Fibroblast of lung (primary cell): ENCODE measurements around the gene MRPS27. TPM values are rescaled to one million over a fixed set of nuclear protein-coding genes. Genes with fewer than 3 reads are reported as not detected.

Experiments
- DNase-seq, 2 donors: peaks; one replicate each; pipeline versions ENCODE4 v3.0.0 to v3.0.0-alpha.2; 2010; ENCODE audit warnings: low read depth in 2 of 2
- H2AFZ ChIP-seq: 2 replicates; pipeline ENCODE4 v1.5.1; 2012; ENCODE audit warnings: low read length, control low read depth, inconsistent platforms
- H3K27ac ChIP-seq: 2 replicates; pipeline ENCODE4 v1.5.1; 2011; ENCODE audit warnings: low read length, control low read depth; ENCODE audit not compliant: insufficient read depth
- H3K27me3 ChIP-seq: 2 replicates; pipeline ENCODE4 v1.5.1; 2011; ENCODE audit warnings: mild to moderate bottlenecking, low read length; ENCODE audit not compliant: control insufficient read depth, insufficient read depth
- H3K36me3 ChIP-seq: 2 replicates; pipeline ENCODE4 v1.5.1; 2011; ENCODE audit warnings: low read length; ENCODE audit not compliant: control insufficient read depth, insufficient read depth
- H3K4me1 ChIP-seq: 2 replicates; pipeline ENCODE4 v1.5.1; 2011; ENCODE audit warnings: low read length; ENCODE audit not compliant: control insufficient read depth, insufficient read depth; ENCODE audit errors: extremely low read depth
- H3K4me2 ChIP-seq: 2 replicates; pipeline ENCODE4 v1.5.1; 2011; ENCODE audit warnings: low read length, control low read depth; ENCODE audit not compliant: insufficient read depth; ENCODE audit errors: extremely low read depth
- H3K4me3 ChIP-seq, 4 experiments: fragments of 200-600 bp in 1 of 4; sonication (generic) in 1 of 4; replicated peaks in 1 of 4; 2 replicates each; pipeline ENCODE4 v1.5.1; 2011 to 2016; ENCODE audit warnings: low read length in 4 of 4, low read depth in 3 of 4, mild to moderate bottlenecking in 3 of 4, control low read depth in 2 of 4, inconsistent platforms in 1 of 4, mixed read lengths in 1 of 4; ENCODE audit not compliant: insufficient read depth in 1 of 4; ENCODE audit errors: control extremely low read depth in 1 of 4
- H3K79me2 ChIP-seq: 2 replicates; pipeline ENCODE4 v1.5.1; 2012; ENCODE audit warnings: mild to moderate bottlenecking, low read length, inconsistent platforms; ENCODE audit not compliant: control insufficient read depth, insufficient read depth
- H3K9ac ChIP-seq: 2 replicates; pipeline ENCODE4 v1.5.1; 2011; ENCODE audit warnings: mild to moderate bottlenecking, low read length, control low read depth; ENCODE audit not compliant: insufficient read depth
- H3K9me3 ChIP-seq: 2 replicates; pipeline ENCODE4 v1.5.1; 2012; ENCODE audit warnings: low read depth, low read length; ENCODE audit not compliant: control insufficient read depth, insufficient read depth
- H4K20me1 ChIP-seq: 2 replicates; pipeline ENCODE4 v1.5.1; 2011; ENCODE audit warnings: low read length; ENCODE audit not compliant: control insufficient read depth, insufficient read depth; ENCODE audit errors: extremely low read depth
- CTCF ChIP-seq, 2 donors: IDR thresholded peaks in 1 of 2; conservative IDR thresholded peaks in 1 of 2; 1 replicate in 1 of 2; 2 replicates in 1 of 2; pipeline ENCODE4 v1.5.1; 2011 to 2012; ENCODE audit warnings: low read length in 2 of 2, control low read depth in 1 of 2, inconsistent platforms in 1 of 2, low read depth in 1 of 2, mild to moderate bottlenecking in 1 of 2
- EZH2 ChIP-seq: IDR thresholded peaks from 2 replicates; pipeline ENCODE4 v1.5.1; 2012; ENCODE audit warnings: low read length, control low read depth, mild to moderate bottlenecking; ENCODE audit errors: missing control alignments
- polyA plus RNA-seq, 2 donors: library from polyadenylated mRNA; depleted of rRNA in 1 of 2; stranded (reverse) in 1 of 2; unstranded in 1 of 2; fragments of >200 nt; gene quantifications; 2 replicates each; pipeline ENCODE4 v1.2.1, GENCODE V29; 2011 to 2012; ENCODE audit warnings: missing spikeins in 1 of 2
- total RNA-seq: library from RNA; depleted of rRNA; stranded (reverse); fragments of >200 nt; gene quantifications from 2 replicates; pipeline ENCODE4 v1.2.1, GENCODE V29; 2014

MRPS27 gene
- total and polyA plus RNA-seq, 2 donors (not counting 1 experiment from before 2014, with no cell fraction given) = 67.2 to 86.5 TPM

GRCh38 chr5:72255670-72256069 is 64.4 kb downstream of the MRPS27 start:
- Histone ChIP-seq H3K4me3 (no peak overlapping the region), H3K9me3 (no peaks in the 10 kb centered on the region), H3K27ac (no peak overlapping the region), H3K4me2 (no peak overlapping the region), H4K20me1 (no peaks in the 10 kb centered on the region), H3K79me2 (peaks cover 5% of the 10 kb centered on the region), H3K27me3 (no peaks in the 10 kb centered on the region), H2AFZ (no peak overlapping the region), H3K9ac (no peak overlapping the region), H3K4me1 (peaks cover 9% of the 10 kb centered on the region), H3K36me3 (no peaks in the 10 kb centered on the region)
- no peak for TF ChIP-seq CTCF (conservative IDR thresholded peaks at IDR 0.05 in 1 of 2, IDR thresholded peaks at IDR 0.05 in 1 of 2; ENCODE audit: low read depth in 1 of 2, low read length in 2 of 2)
- TF ChIP-seq EZH2 = no peak
- no peak for DNase-seq

- Histone ChIP-seq H3K4me3 (no peak overlapping the region), H3K9ac (no peak overlapping the region), H2AFZ (no peak overlapping the region), H3K4me1 (peaks cover 9% of the 10 kb centered on the region), H3K27ac (no peak overlapping the region), H3K27me3 (no peaks in the 10 kb centered on the region), H3K9me3 (no peaks in the 10 kb centered on the region), H3K4me2 (no peak overlapping the region), H3K79me2 (peaks cover 5% of the 10 kb centered on the region), H3K36me3 (no peaks in the 10 kb centered on the region), H4K20me1 (no peaks in the 10 kb centered on the region)
- DNase-seq = no peak
- no peak for TF ChIP-seq EZH2
Observed at GRCh38 chr5:72255237-72255636, 64.8 kb downstream of the MRPS27 start.

GRCh38 chr5:72252574-72253155 is 67.4 kb downstream of the MRPS27 start:
- Histone ChIP-seq H3K79me2 (peaks cover 5% of the 10 kb centered on the region), H2AFZ (no peak overlapping the region), H4K20me1 (no peaks in the 10 kb centered on the region), H3K4me3 (no peak overlapping the region), H3K27me3 (no peaks in the 10 kb centered on the region), H3K36me3 (no peaks in the 10 kb centered on the region), H3K9ac (no peak overlapping the region), H3K4me1 (peaks cover 16% of the 10 kb centered on the region), H3K27ac (peak overlapping the region; percentile 25), H3K9me3 (no peaks in the 10 kb centered on the region), H3K4me2 (peak overlapping the region; percentile 54)
- peak in 1 of 2 donors; percentile 27 for DNase-seq
- no peak for TF ChIP-seq CTCF (conservative IDR thresholded peaks at IDR 0.05 in 1 of 2, IDR thresholded peaks at IDR 0.05 in 1 of 2; ENCODE audit: low read depth in 1 of 2, low read length in 2 of 2)
- no peak for TF ChIP-seq EZH2
